Activated CD4-positive, alpha-beta T cell treated with anti-CD3 and anti-CD28 coated beads for 24 hours (primary cell): ENCODE measurements around the gene NMB.
A peak's percentile ranks its signal among the peaks of the same experiment; 100 is the strongest.
"Not testable (repeated sequence)": the region's sequence is repeated elsewhere in the genome, so short reads cannot be mapped to it uniquely, and the experiment has no call there.

Experiments used
- DNase-seq, 2 donors: peaks; one replicate each; pipeline ENCODE4 v3.0.0-alpha.2; 2020; ENCODE audit warnings: low read depth in 2 of 2

Gene NMB

DNA sequence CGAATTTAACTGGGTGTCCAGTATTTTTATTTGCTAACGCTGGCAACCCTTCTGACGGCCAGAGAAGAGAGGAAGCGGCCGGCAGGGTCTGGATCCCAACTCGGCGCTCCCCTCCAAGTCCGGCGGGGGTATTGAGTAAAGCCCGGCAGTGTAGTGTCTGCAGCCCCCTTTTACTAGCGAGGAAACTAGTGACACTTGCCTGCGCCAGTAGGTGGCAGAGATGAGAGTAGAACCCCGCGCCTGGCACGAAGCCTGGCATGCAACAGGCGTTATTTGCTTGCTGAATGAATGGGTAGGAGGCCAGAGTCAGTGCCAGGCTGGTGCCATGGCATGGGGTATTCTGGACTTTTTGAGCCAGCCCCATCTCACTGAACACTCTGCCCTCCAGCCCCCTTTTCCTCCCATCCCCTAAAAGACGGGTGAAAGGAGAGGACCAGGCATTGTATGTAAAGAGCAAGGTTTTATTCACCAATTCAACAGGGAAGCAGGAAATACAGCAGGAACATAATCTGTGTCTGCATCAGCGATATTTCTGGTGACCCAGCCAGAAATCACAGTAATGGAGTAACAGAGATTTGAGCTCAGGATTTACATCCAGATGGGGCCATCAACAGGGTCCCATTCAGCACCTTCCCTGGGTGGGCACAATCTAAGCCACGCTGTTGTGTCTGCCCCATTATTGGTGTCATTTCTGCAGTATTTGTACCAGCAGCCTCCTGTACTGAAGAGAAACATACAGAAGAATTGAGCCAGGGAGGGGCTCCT lies 3.1 kb downstream of the NMB start:
- peak; percentile 64 to 65 for DNase-seq

DNA sequence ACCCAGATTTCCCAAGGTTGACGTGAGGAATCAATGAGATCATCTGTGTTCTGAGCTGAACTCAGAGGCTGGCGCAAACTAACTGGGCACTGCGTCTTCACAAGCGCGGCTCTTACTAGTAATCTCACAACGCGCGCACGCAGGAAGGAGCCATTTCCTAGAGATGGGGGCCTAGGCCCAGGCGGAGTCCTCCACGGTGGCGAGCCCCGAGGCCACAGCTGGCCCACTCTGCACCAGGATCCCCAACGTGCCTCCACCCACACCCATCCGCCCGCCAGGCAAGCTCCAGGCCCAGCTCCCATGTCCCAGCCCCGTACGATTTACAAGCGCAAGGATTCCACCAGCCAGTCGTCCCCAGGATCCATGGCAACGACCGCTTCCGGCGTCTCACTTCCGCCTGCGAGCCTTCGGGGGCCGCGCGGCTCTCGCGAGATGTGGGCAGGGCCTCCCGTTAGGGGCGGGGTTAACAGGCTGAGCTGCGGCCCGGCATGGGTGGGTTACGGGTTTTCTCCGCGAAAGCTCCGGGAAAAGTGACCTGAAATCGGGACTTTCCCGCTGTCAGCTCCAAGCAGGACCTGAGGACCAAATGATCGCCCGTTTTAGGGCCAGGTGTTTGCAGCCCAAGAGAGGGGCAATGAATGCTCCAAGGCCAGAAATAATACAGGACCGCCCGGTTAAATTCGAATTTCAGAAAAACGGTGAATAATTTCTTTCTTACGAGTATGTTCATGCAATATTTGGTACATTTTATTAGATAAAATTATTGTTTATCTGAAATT lies 3.9 kb downstream of the NMB start, which contains the start of gene WDR73:
Gene WDR73 (minus strand): TSS at position 374 of the 779 bp plus-strand sequence. CDS start 9 bp downstream, at position 365.
- peak; percentile 95 to 97 for DNase-seq

DNA sequence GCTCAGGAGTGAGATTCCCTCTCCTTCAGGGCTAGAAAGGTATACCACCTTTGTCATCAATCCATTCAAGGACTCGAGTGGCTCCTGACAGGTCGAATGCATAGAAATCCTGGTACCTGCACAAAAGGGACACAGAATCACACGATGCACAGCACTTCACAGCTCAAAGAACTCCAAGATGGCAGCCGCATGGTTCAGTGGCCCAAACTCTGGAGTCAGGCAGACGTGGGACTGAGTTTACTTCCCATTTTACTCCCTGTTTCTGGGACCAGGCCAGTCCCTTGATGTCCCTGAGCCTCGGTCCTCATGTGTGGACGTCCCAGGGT lies 4.5 kb downstream of the NMB start:
- DNase-seq, result no peak

DNA sequence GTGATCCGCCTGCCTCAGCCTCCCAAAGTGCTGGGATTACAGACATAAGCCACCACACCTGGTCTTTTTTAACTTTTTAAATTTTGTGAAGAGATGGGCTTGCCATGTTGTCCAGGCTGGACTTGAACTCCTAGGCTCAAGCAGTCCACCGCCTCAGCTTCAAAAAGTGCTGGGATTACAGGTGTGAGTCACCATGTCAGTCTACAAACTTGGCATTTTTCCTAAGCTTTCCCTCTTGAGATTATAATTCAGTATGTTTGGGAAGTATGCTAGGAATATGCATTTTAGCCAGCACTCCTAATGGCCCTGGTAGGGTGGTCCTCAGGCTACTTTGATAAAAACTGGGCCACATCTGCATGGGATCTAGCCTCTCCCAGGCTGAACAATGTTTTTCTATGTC lies 8.3 kb downstream of the NMB start:
- DNase-seq, result no peak

DNA sequence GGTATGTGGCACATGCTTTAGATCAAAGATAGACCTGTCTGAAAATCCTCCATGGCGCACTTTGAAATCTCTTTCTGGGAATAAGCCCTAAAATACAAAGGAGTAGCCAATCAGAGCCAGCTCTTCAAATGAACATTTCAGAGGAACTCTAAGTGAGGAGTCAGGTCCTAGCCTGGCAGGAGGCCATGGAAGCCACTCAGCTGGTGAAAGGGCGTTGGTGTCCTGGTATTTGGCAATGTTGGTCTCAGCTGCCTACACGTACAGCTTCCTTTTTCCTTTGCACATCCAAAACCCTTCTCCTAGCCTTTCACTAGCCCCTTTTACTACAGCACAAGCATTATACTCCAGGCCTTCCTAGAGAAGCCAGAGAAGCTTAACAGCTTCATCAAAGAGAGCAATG lies 9.5 kb downstream of the NMB start:
- no peak for DNase-seq

DNA sequence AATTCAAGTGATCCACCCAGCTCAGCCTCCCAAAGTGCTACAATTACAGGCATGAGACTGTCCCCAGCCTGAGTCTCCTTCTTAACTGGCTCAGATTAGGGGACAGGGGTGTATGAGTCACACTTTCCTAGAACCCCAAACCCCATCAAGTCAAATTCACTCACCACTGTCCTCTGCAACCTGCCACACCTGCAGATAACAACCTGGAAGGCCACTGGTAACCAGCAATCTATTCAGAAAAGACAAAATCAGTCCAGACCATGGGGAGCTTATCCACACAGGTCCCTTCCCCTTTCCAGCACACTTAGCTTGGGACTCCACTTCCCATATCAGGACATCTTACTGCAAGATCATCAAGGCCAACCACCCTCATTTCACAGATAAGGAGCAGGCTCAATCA lies 10.3 kb downstream of the NMB start:
- no peak for DNase-seq

DNA sequence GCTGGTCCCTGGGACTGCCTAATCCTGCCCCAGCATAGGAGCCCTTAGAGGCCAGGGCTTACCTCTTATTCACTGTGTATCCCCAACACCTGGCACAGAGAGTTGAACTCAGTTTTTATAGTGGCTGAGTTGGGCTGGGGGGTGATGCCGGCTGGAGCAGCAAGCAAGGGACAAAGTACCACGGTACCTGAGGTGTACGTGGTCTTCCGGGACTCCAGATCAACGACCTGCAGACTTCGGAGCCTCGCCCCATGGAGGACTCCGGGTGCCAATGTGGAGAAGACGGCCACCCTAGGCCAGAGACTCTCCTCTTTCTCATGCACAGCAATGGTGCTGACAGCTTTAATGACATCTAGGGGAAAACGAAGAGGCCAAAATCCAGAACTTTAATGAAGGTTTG lies 12.0 kb downstream of the NMB start:
- DNase-seq, result no peak

DNA sequence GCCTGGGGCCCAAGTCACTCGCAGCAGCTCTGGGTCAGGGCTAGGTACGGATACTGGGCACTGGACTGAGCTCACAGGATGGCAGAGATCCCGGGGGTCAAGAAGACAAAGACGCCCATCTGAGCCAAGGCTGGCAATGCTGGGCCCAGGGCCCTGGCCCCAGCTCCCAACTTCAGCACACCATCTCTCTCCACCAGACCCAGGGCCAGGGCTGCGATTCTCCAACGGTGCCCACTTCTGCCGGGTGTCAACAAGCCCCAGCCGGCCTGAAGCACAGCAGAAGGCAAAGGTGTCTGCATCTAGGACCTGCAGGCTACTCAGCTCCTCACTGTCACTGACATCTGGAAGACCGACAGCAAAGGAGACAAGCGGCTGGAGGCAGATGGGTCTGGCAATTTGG lies 12.5 kb downstream of the NMB start:
- no peak for DNase-seq

DNA sequence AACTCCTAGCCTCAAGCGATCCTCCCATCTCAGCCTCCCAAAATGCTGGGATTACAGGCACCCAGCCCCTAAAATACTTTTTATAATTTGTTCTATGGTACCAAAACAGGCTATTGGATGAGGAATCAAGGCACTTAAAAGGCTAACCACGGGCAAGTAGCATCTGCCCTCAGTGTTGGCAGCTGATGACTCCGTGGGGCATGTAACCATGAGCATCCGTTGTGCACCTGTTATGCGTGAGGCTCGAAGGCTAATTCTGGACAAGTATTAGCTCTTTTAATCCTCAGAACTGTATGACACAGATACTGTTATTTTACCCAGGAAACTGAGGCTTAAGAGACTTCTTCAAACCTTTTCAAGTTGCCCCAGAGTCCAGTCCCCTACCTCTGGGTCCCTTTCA lies 14.2 kb downstream of the NMB start:
- DNase-seq, result no peak

DNA sequence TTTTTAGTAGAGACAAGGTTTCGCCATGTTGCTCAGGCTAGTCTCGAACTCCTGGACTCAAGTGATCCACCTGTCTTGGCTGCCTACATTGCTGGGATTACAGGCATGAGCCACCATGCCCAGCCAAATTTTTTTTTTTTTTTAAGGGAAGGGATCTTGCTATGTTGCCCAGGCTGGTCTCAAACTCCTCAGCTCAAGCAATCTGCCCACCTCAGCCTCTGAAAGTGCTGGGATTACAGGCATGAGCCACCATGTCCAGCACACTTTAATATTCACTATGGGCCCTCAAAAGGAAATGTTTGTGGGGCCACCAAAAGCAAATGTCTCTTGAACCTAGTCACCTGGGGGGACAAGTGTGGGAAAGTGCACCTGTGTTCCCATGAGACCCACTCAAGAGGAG lies 15.4 kb downstream of the NMB start:
- DNase-seq, result not testable (repeated sequence)

DNA sequence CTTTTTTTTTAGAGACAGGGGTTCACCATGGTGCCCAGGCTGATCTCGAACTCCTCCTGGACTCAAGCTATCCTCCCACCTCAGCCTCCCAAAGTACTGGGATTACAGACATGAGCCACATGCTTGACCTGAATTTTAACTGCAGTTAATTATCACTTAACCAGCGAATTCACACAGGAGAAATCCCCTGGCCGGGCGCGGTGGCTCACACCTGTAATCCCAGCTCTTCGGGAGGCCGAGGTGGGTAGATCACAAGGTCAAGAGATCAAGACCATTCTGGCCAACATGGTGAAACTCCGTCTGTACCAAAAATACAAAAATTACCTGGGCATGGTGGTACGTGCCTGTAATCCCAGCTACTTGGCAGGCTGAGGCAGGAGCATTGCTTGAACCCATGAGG lies 16.1 kb downstream of the NMB start:
- DNase-seq, result not testable (repeated sequence)

DNA sequence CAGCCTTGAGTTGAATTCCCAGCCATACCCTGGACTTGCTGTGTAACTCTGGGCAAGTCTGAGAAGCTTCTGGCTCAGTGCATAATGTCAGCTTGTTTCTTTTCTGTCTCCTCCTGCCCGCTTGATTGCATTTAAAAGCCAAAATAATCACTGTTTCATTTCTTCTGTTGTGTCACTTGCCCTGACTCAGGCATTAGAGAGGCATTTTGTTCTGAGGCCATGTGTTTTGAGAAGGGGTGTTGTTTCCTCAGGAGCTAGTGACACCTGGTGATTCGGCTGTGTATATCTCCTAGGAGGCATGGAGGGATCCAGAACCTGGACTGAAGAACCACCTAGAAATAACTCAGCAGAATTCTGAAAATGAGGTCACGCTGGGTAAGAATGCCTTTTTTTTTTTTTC lies 19.9 kb downstream of the NMB start:
- no peak for DNase-seq

DNA sequence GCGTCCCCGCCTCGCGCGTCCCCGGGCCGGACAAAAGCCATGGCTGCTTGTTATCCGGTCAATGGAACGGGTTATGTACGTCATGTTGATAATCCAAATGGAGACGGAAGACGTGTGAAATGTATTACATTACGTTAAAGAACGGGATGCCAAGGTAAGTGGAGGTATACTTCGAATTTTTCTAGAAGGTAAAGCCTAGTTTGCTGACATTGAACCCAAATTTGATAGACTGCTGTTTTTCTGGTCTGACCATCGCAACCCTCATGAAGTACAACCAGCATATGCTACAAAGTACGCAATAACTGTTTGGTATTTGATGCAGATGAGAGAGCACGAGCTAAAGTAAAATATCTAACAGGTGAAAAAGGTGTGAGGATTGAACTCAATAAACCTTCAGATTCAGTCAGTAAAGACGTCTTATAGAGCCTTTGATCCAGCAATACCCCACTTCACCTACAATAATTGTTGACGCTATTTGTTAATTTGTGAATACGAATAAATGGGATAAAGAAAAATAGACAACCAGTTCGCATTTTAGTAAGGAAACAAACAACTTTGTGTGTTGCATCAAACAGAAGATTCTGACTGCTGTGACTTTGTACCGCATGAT lies 23.7 kb downstream of the NMB start:
- no peak for DNase-seq

DNA sequence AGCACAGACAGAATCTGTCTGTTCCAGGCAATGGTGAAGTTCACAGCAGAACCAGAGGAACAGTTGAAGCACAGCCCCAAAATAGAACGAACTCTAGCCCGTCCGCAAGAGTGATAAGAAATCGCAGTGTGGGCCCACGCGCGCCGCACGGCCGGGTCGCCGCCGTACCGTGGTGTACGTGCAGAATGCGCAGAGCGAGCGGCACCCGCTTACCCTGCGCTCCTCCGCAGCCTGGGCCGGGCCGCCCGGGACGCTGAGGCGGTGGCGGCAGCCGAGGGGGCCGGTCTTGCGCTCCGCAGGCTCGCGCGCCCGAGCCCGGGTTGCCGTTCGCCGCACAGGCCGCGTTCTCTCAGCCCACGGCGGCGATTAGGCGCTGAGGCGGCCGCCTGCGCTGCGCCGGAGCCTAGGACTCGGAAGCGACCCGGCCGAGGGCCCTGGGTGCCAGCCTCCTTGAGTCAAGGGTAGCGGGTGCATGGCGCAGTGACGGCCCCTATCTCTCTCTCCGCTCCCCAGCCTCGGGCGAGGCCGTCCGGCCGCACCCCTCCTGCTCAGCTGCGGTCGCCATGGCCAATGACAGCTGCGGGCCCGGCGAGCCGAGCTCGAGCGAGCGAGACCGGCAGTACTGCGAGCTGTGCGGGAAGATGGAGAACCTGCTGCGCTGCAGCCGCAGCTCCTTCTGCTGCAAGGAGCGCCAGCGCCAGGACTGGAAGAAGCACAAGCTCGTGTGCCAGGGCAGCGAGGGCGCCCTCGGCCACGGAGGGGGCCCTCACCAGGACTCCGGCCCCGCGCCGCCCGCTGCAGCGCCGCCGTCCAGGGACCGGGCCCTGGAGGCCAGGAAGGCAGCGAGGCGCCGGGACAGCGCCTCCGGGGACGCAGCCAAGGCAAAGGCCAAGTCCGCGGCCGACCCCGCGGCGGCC lies 24.4 kb downstream of the NMB start:
- peak; percentile 45 to 57 for DNase-seq

DNA sequence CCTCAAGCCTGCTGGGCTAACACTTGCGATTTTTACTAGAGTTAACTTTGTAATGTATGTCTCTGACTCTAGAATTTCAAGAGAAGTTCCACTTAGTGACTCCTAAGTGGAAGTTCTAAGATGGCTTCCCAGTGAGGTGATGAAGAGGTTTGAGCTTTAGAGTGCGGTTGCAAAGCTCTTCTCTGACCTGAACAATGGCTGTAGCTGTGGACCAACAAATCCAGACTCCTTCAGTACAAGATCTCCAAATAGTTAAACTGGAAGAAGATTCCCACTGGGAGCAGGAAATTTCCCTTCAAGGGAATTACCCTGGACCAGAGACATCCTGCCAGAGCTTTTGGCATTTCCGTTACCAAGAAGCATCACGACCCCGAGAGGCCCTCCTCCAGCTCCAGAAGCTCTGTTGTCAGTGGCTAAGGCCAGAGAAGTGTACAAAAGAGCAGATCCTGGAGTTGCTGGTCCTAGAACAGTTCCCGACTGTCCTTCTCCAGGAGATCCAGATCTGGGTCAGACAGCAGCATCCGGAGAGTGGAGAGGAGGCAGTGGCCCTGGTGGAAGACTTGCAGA lies 26.2 kb downstream of the NMB start:
- DNase-seq, result no peak

DNA sequence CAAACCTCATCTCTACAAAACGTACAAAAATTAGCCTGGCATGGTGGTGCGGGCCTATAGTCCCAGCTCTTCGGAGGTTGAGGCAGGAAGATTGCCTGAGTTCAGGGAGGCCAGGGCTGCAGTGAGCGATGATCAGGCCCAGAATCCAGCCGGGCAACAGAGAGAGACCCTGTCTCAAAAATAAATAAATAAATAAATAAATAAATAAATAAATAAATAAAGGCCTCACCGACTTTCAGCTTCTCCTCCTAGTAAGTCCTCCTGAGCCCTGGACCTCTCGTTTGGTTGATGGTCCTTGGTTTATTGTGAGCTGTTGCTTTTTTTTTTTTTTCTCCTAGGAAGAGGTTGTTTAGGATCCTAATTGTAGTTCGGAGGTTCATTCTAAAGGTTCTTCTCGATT lies 29.0 kb downstream of the NMB start:
- DNase-seq, result no peak

DNA sequence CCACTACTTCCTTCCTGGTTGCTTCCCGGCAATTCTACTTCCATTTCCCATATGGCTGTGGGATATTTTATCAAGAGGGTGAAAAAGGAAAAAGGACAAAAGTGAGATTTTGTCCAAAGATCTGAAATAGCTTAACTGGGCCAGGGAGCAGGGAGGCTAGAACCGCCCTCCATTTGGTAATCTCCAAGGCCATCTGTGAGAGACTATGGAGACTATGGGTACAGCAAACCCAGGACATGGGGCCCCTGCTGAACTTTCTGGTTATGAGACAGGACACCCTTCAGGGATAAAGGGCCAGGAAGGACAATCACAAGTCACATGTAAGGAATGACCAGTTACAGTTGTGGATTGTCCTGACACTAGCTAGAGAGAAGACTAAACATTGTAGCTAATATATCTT lies 32.9 kb downstream of the NMB start:
- DNase-seq, result no peak

DNA sequence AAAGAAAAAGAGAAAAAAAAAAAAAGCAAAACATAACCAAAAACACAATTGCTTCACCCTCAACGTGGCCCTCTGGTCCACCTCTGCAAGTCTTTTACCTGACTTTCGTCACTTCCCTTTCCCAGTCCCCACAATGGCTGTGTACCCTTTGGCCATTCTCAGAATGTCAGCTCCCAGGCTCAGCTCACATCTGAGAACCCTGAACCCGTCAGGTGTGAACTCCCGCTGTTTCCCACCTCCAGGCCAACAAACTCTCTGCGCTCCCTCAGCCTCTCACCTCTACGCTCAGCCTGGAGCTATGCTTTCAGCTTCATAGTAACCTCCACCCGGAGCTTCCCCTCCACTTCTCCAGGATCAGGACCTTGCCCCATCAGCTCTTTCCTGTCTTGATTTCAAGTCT lies 33.6 kb downstream of the NMB start:
- DNase-seq, result no peak

DNA sequence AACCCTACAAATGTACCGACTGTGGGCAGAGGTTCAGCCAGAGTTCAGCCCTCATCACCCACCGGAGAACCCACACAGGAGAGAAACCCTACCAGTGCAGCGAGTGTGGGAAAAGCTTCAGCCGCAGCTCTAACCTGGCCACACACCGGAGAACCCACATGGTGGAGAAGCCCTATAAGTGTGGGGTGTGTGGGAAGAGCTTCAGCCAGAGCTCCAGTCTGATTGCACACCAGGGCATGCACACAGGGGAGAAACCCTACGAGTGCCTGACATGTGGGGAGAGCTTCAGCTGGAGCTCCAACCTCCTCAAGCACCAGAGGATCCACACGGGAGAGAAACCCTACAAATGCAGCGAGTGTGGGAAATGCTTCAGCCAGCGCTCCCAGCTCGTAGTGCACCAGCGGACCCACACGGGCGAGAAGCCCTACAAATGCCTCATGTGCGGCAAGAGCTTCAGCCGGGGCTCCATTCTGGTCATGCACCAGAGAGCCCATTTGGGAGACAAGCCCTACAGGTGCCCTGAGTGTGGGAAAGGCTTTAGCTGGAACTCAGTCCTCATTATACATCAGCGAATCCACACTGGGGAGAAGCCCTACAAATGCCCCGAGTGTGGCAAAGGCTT lies 36.5 kb downstream of the NMB start:
- no peak for DNase-seq

DNA sequence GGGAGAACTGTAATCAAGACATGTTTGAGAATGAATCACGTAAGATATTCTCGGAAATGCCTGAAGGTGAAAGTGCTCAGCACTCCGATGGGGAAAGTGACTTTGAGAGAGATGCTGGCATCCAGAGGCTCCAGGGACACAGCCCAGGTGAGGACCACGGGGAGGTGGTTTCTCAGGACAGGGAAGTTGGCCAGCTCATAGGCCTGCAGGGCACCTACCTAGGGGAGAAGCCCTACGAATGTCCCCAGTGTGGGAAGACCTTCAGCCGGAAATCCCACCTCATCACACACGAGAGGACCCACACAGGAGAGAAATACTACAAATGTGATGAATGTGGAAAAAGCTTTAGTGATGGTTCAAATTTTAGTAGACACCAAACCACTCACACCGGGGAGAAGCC lies 37.4 kb downstream of the NMB start:
- no peak for DNase-seq

DNA sequence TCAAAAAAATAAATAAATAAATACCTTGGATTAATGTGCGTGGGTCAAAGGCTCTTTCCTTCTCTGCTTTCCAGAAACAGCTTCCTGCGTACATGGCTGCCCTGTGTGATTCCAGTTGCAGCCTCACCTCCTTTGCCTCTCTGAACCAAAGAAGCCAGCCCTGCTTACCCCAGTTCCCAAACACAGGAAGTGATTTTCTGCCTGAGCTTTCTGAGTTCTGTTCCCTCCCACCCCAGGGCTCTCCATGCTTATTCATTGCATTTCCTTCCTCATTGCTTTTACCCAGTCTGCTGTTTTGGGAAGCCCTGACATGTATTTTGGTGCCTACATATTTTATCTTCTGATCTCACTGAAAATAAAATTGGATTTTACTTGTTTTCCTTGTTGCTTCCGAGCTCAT lies 41.8 kb downstream of the NMB start:
- no peak for DNase-seq
